K562 (cell line): Measurements from ENCODE around the gene MGAT4B. TPM values are rescaled to one million over a fixed set of nuclear protein-coding genes. Genes with fewer than 3 reads are reported as not detected.

Experiments used
- CBFA2T3 ChIP-seq: fragments of 450-650 bp; IDR thresholded peaks from 2 replicates; pipeline ENCODE4 v1.6.1; 2017
- CBX2 ChIP-seq: fragments of 200-600 bp; sonication (generic); IDR thresholded peaks from one replicate; pipeline ENCODE4 v1.6.1; 2012; ENCODE audit warnings: mild to moderate bottlenecking, low read length, inconsistent platforms; ENCODE audit not compliant: insufficient read depth, poor library complexity, severe bottlenecking
- CGGBP1 ChIP-seq: fragments of 250-450 bp; sonication (Bioruptor Pico); IDR thresholded peaks from 2 replicates; pipeline ENCODE4 v1.9.0; 2021; ENCODE audit warnings: mild to moderate bottlenecking
- ELF1 ChIP-seq: fragments of 200-800 bp; sonication (Bioruptor generic); IDR thresholded peaks from 2 replicates; pipeline ENCODE4 v1.6.1; 2016; ENCODE audit warnings: missing genetic modification characterization, missing compliant biosample characterization
- FOSL1 ChIP-seq: fragments of 200-800 bp; sonication (Bioruptor generic); conservative IDR thresholded peaks from 2 replicates; pipeline ENCODE4 v1.6.1; 2016; ENCODE audit warnings: missing genetic modification characterization, missing compliant biosample characterization
- HOXB6 ChIP-seq: fragments of 250-450 bp; sonication (Bioruptor Pico); IDR thresholded peaks from 2 replicates; pipeline ENCODE4 v1.5.1; 2022; ENCODE audit warnings: mild to moderate bottlenecking, borderline replicate concordance
- JUND ChIP-seq, 2 experiments: IDR thresholded peaks; 2 replicates in 1 of 2; 3 replicates in 1 of 2; pipeline ENCODE4 v1.6.1; 2011; ENCODE audit warnings: borderline replicate concordance in 2 of 2, low read depth in 2 of 2, low read length in 2 of 2, improper control_type of control experiment in 1 of 2, missing biosample characterization in 1 of 2, missing genetic modification characterization in 1 of 2, missing genetic modification reagents in 1 of 2
- MAZ ChIP-seq, 2 experiments: fragments of 450-650 bp in 1 of 2; sonication (generic) in 1 of 2; formaldehyde crosslinking; IDR thresholded peaks in 1 of 2; conservative IDR thresholded peaks in 1 of 2; 2 replicates each; pipeline versions ENCODE4 v1.4.0 to v1.5.0; 2020; ENCODE audit warnings: mild to moderate bottlenecking in 1 of 2, missing genetic modification reagents in 1 of 2
- MLLT1 ChIP-seq, 2 experiments: fragments of 450-650 bp; IDR thresholded peaks; 2 replicates each; pipeline ENCODE4 v1.6.1; 2016
- PRPF4 ChIP-seq: fragments of 200-400 bp; formaldehyde crosslinking; IDR thresholded peaks from one replicate; pipeline ENCODE4 v1.6.1; 2017; ENCODE audit warnings: low read length, low read depth, mild to moderate bottlenecking; ENCODE audit not compliant: insufficient read depth, poor library complexity, severe bottlenecking
- SMARCB1 ChIP-seq: IDR thresholded peaks from 2 replicates; pipeline ENCODE4 v1.6.1; 2011; ENCODE audit warnings: improper control_type of control experiment, low read depth; ENCODE audit not compliant: insufficient read length
- SOX6 ChIP-seq: fragments of 450-650 bp; IDR thresholded peaks from 2 replicates; pipeline ENCODE4 v1.6.1; 2014; ENCODE audit warnings: mild to moderate bottlenecking
- TAF15 ChIP-seq: fragments of 200-400 bp; formaldehyde crosslinking; IDR thresholded peaks from 2 replicates; pipeline ENCODE4 v1.6.1; 2017; ENCODE audit warnings: mild to moderate bottlenecking, low read depth, low read length, moderate library complexity
- TRIM28 ChIP-seq: fragments of 450-650 bp; IDR thresholded peaks from 2 replicates; pipeline ENCODE4 v1.6.1; 2017
- ZNF668 ChIP-seq: fragments of 250-450 bp; sonication (Bioruptor Pico); IDR thresholded peaks from 2 replicates; pipeline ENCODE4 v1.8.0; 2022; ENCODE audit warnings: mild to moderate bottlenecking, inconsistent platforms
- ZNF780A ChIP-seq: fragments of 250-450 bp; sonication (Bioruptor Pico); IDR thresholded peaks from 2 replicates; pipeline ENCODE4 v1.5.0; 2021; ENCODE audit warnings: mild to moderate bottlenecking
- polyA plus RNA-seq, 8 experiments: library from polyadenylated mRNA; depleted of rRNA in 4 of 8; stranded (reverse) in 5 of 8; unstranded in 3 of 8; fragments of >200 nt; fragmentation: Nextera tagmentation in 2 of 8; fragmentation: Illumina TruSeq in 1 of 8; extraction: Ambion mirVana in 2 of 8; extraction: Trizol in 1 of 8; gene quantifications; 2 replicates each; pipeline versions ENCODE4 v1.2.1 to v1.2.3, GENCODE V29; 2011 to 2014; ENCODE audit warnings: inconsistent platforms in 1 of 8, missing spikeins in 1 of 8
- total RNA-seq, 7 experiments: library from RNA; depleted of rRNA in 6 of 7; stranded (reverse); fragments of >200 nt in 6 of 7; fragmentation: Illumina TruSeq in 2 of 7; extraction: Trizol in 2 of 7; gene quantifications; 2 replicates each; pipeline versions ENCODE4 v1.2.1 to v1.2.3, GENCODE V29; 2011 to 2021; ENCODE audit warnings: low replicate concordance in 1 of 7
- TF ChIP-seq, protein P1 (sequence below), 2 experiments: fragments of 450-650 bp; conservative IDR thresholded peaks; 2 replicates each; pipeline ENCODE4 v1.6.1; 2017; ENCODE audit warnings: mild to moderate bottlenecking in 2 of 2, moderate library complexity in 2 of 2
- TF ChIP-seq, protein P2 (sequence below): fragments of 250-450 bp; sonication (Bioruptor Pico); IDR thresholded peaks from 2 replicates; pipeline ENCODE4 v1.5.0; 2020; ENCODE audit warnings: mild to moderate bottlenecking, borderline replicate concordance
- TF ChIP-seq, protein P3 (sequence below), 3 experiments: IDR thresholded peaks in 2 of 3; conservative IDR thresholded peaks in 1 of 3; 2 replicates each; pipeline ENCODE4 v1.5.1; 2011 to 2012; ENCODE audit warnings: low read length in 3 of 3, mild to moderate bottlenecking in 3 of 3, control low read depth in 2 of 3, improper control_type of control experiment in 1 of 3, inconsistent platforms in 1 of 3, low read depth in 1 of 3, mixed read lengths in 1 of 3, moderate library complexity in 1 of 3; ENCODE audit not compliant: insufficient read depth in 2 of 3

MGAT4B gene
- total and polyA plus RNA-seq, 9 of the 15 experiments (the other 6 are each of a cell fraction or from before 2014, with no cell fraction given) = 0.34 to 133 (median 75.4) TPM

GRCh38 chr5:179836225-179837019 is 29.8 kb upstream of the MGAT4B start (continued):
- TF ChIP-seq SMARCB1 (no peak), FOSL1 (tag) (peak; percentile 89), MAZ (CRISPR knock-in tag; conservative IDR thresholded peaks at IDR 0.05 in 1 of 2, IDR thresholded peaks at IDR 0.05 in 1 of 2) (peak; percentile 25 to 54; a peak in 2 of 4 replicates), ZNF668 (no peak), TRIM28 (no peak), PRPF4 (no peak), HOXB6 (no peak), ZNF780A (CRISPR knock-in tag) (no peak), MLLT1 (IDR thresholded peaks at IDR 0.05) (peak in 1 of 2 experiments; percentile 78; a peak in 1 of 4 replicates), CGGBP1 (CRISPR knock-in tag) (0 out of 2 replicates have a peak, but pooled peaks have one; percentile 6), ELF1 (tag) (no peak), TAF15 (no peak), CBFA2T3 (peak; percentile 24), CBX2 (no peak), SOX6 (peak; percentile 65), JUND (IDR thresholded peaks at IDR 0.05; ENCODE audit: borderline replicate concordance, low read depth, low read length) (peak; percentile 78), JUND (tag; IDR thresholded peaks at IDR 0.05; ENCODE audit: borderline replicate concordance, low read depth, low read length) (peak; percentile 84)
- TF ChIP-seq, protein P1, sequence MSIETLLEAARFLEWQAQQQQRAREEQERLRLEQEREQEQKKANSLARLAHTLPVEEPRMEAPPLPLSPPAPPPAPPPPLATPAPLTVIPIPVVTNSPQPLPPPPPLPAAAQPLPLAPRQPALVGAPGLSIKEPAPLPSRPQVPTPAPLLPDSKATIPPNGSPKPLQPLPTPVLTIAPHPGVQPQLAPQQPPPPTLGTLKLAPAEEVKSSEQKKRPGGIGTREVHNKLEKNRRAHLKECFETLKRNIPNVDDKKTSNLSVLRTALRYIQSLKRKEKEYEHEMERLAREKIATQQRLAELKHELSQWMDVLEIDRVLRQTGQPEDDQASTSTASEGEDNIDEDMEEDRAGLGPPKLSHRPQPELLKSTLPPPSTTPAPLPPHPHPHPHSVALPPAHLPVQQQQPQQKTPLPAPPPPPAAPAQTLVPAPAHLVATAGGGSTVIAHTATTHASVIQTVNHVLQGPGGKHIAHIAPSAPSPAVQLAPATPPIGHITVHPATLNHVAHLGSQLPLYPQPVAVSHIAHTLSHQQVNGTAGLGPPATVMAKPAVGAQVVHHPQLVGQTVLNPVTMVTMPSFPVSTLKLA (conservative IDR thresholded peaks at IDR 0.05) = 0 out of 4 replicates have a peak, but pooled peaks of 1 of the 2 experiments have one; percentile 35
- TF ChIP-seq, protein P2, sequence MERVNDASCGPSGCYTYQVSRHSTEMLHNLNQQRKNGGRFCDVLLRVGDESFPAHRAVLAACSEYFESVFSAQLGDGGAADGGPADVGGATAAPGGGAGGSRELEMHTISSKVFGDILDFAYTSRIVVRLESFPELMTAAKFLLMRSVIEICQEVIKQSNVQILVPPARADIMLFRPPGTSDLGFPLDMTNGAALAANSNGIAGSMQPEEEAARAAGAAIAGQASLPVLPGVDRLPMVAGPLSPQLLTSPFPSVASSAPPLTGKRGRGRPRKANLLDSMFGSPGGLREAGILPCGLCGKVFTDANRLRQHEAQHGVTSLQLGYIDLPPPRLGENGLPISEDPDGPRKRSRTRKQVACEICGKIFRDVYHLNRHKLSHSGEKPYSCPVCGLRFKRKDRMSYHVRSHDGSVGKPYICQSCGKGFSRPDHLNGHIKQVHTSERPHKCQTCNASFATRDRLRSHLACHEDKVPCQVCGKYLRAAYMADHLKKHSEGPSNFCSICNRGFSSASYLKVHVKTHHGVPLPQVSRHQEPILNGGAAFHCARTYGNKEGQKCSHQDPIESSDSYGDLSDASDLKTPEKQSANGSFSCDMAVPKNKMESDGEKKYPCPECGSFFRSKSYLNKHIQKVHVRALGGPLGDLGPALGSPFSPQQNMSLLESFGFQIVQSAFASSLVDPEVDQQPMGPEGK (CRISPR knock-in tag) = no peak
- TF ChIP-seq, protein P3, sequence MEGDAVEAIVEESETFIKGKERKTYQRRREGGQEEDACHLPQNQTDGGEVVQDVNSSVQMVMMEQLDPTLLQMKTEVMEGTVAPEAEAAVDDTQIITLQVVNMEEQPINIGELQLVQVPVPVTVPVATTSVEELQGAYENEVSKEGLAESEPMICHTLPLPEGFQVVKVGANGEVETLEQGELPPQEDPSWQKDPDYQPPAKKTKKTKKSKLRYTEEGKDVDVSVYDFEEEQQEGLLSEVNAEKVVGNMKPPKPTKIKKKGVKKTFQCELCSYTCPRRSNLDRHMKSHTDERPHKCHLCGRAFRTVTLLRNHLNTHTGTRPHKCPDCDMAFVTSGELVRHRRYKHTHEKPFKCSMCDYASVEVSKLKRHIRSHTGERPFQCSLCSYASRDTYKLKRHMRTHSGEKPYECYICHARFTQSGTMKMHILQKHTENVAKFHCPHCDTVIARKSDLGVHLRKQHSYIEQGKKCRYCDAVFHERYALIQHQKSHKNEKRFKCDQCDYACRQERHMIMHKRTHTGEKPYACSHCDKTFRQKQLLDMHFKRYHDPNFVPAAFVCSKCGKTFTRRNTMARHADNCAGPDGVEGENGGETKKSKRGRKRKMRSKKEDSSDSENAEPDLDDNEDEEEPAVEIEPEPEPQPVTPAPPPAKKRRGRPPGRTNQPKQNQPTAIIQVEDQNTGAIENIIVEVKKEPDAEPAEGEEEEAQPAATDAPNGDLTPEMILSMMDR (IDR thresholded peaks at IDR 0.05 in 2 of 3, conservative IDR thresholded peaks at IDR 0.05 in 1 of 3; ENCODE audit: insufficient read depth in 2 of 3, low read depth in 1 of 3, low read length in 3 of 3) = peak; percentile 6 to 27 (median 18); a peak in 2 of 6 replicates
